PC-9 (cell line): ENCODE measurements around the gene PHEX. TPM values are rescaled to one million over a fixed set of nuclear protein-coding genes. Genes with fewer than 3 reads are reported as not detected.

Experiments used
- BruUV-seq: library from RNA; stranded (reverse); fragments of 400-500 nt; replicated peaks from 2 replicates; lab custom pipeline; 2021; lab: Mats Ljungman, UMichigan
- CTCF ChIA-PET: fragments of 300-600 bp; sonication (Branson Sonifier 250); formaldehyde crosslinking; loops from one replicate; lab custom pipeline; 2022; ENCODE audit warnings: antibody characterized with exemption; lab: Charles Lee
- POLR2A ChIA-PET: fragments of 300-600 bp; sonication (Branson Sonifier 250); formaldehyde crosslinking; loops from one replicate; lab custom pipeline; 2022; ENCODE audit warnings: antibody characterized with exemption; ENCODE audit not compliant: unreplicated experiment; lab: Charles Lee
- DNase-seq, 2 experiments: peaks; one replicate each; pipeline versions ENCODE4 v3.0.0 to v3.0.0-alpha.2; 2015 to 2022; ENCODE audit warnings: mixed read lengths in 1 of 2
- H2AFZ ChIP-seq: fragments of 200-600 bp; sonication (generic); 2 replicates; pipeline ENCODE4 v1.8.1; 2017; ENCODE audit warnings: antibody characterized with exemption
- H3F3A ChIP-seq: fragments of 200-600 bp; sonication (generic); 2 replicates; pipeline ENCODE4 v1.8.1; 2017; ENCODE audit warnings: antibody characterized with exemption, mild to moderate bottlenecking, low read depth; ENCODE audit not compliant: insufficient read depth
- H3K27ac ChIP-seq: fragments of 200-600 bp; sonication (generic); 2 replicates; pipeline ENCODE4 v1.6.1; 2016; ENCODE audit warnings: mixed run types
- H3K27me3 ChIP-seq: fragments of 200-600 bp; sonication (generic); 2 replicates; pipeline ENCODE4 v1.6.1; 2016; ENCODE audit warnings: low read depth, mixed run types; ENCODE audit not compliant: insufficient read depth
- H3K36me3 ChIP-seq: fragments of 200-600 bp; sonication (generic); 2 replicates; pipeline ENCODE4 v1.6.1; 2016; ENCODE audit warnings: low read depth, mixed run types
- H3K4me1 ChIP-seq: fragments of 200-600 bp; sonication (generic); replicated peaks from 2 replicates; pipeline ENCODE4 v1.6.1; 2016; ENCODE audit warnings: mixed run types; ENCODE audit not compliant: insufficient read depth
- H3K4me2 ChIP-seq: fragments of 200-600 bp; sonication (generic); 2 replicates; pipeline ENCODE4 v1.6.1; 2017; ENCODE audit warnings: mixed run types
- H3K4me3 ChIP-seq: fragments of 200-600 bp; sonication (generic); 2 replicates; pipeline ENCODE4 v1.6.1; 2016; ENCODE audit warnings: mixed run types
- H3K79me2 ChIP-seq: fragments of 200-600 bp; sonication (generic); 2 replicates; pipeline ENCODE4 v1.6.1; 2017; ENCODE audit warnings: low read depth, mixed run types
- H3K9me2 ChIP-seq: fragments of 200-600 bp; sonication (generic); 2 replicates; pipeline ENCODE4 v1.8.1; 2017; ENCODE audit warnings: mild to moderate bottlenecking; ENCODE audit not compliant: insufficient read depth
- H3K9me3 ChIP-seq: fragments of 200-600 bp; sonication (generic); 2 replicates; pipeline ENCODE4 v1.8.1; 2016; ENCODE audit warnings: low read depth; ENCODE audit not compliant: insufficient read depth
- H4K20me1 ChIP-seq: fragments of 200-600 bp; sonication (generic); 2 replicates; pipeline ENCODE4 v1.8.1; 2017; ENCODE audit not compliant: insufficient read depth
- CTCF ChIP-seq: fragments of 200-600 bp; sonication (generic); conservative IDR thresholded peaks from 2 replicates; pipeline ENCODE4 v1.6.1; 2017; ENCODE audit warnings: mixed run types, antibody characterized with exemption, mild to moderate bottlenecking, moderate library complexity
- EZH2 ChIP-seq: fragments of 200-600 bp; sonication (generic); IDR thresholded peaks from 2 replicates; pipeline ENCODE4 v1.8.0; 2017; ENCODE audit warnings: antibody characterized with exemption, low read depth
- intact Hi-C: fragments of 100-400 bp; cut with micrococcal nuclease; formaldehyde crosslinking; loops from one replicate; pipeline ENCODE4 v1.10.0; 2022; ENCODE audit not compliant: unreplicated experiment
- total RNA-seq: library from RNA; stranded (reverse); gene quantifications from 2 replicates; pipeline ENCODE4 v1.2.3, GENCODE V29; 2021

PHEX gene
- total RNA-seq, 1 experiment from 2014 or later, result 3.5 TPM

- no TSS peak for BruUV-seq
- Histone ChIP-seq H2AFZ (no peak overlapping the region), H3K9me2 (no peaks in the 10 kb centered on the region), H3K79me2 (no peaks in the 10 kb centered on the region), H3K4me2 (no peak overlapping the region), H4K20me1 (no peaks in the 10 kb centered on the region), H3F3A (peaks cover 6% of the 10 kb centered on the region; the same call in 1 of the 2 replicates), H3K4me3 (no peak overlapping the region), H3K27me3 (no peaks in the 10 kb centered on the region), H3K27ac (no peak overlapping the region), H3K4me1 (peaks cover 5% of the 10 kb centered on the region; the same call in 1 of the 2 replicates), H3K9me3 (no peaks in the 10 kb centered on the region), H3K36me3 (peaks cover 6% of the 10 kb centered on the region; the same call in 1 of the 2 replicates)
- intact Hi-C loops, result no loop called here
- no peak for DNase-seq
- ChIA-PET CTCF (no interaction called here), POLR2A (no interaction called here)
- no peak for TF ChIP-seq CTCF
- no peak for TF ChIP-seq EZH2
Measured at GRCh38 chrX:21989384-21989783, 42.7 kb upstream of the PHEX start.

- intact Hi-C loops, result no loop called here
- no peak overlapping the region for H2AFZ ChIP-seq
- POLR2A ChIA-PET, result interaction anchor here (0.6 kb wide), 1 partner anchor 44 kb away, joined by 4 read pairs; no protein-coding TSS in a partner anchor
- no peak overlapping the region for H3K27ac ChIP-seq
- no peak overlapping the region for H3K4me2 ChIP-seq
- no peaks in the 10 kb centered on the region for H3K9me3 ChIP-seq
- CTCF ChIA-PET, result no interaction called here
- no peaks in the 10 kb centered on the region for H3K9me2 ChIP-seq
- no peak overlapping the region for H3K4me3 ChIP-seq
- no peaks in the 10 kb centered on the region for H3K79me2 ChIP-seq
- DNase-seq, result no peak
- BruUV-seq, result no TSS peak
- no peaks in the 10 kb centered on the region for H4K20me1 ChIP-seq
- peaks cover 6% of the 10 kb centered on the region; the same call in 1 of the 2 replicates for H3K36me3 ChIP-seq
- no peaks in the 10 kb centered on the region for H3K27me3 ChIP-seq
- 0 out of 2 replicates have a peak, but pooled peaks cover under 1% of the 10 kb centered on the region for H3F3A ChIP-seq
- peaks cover 5% of the 10 kb centered on the region; the same call in 1 of the 2 replicates for H3K4me1 ChIP-seq
- TF ChIP-seq CTCF, result no peak
- no peak for TF ChIP-seq EZH2
Measured at GRCh38 chrX:21990832-21991231, 41.3 kb upstream of the PHEX start.

- H3K9me2 ChIP-seq, result no peaks in the 10 kb centered on the region
- H2AFZ ChIP-seq, result no peak overlapping the region
- no peaks in the 10 kb centered on the region for H3K27me3 ChIP-seq
- peaks cover 5% of the 10 kb centered on the region; the same call in 1 of the 2 replicates for H3K4me1 ChIP-seq
- TF ChIP-seq CTCF (no peak), EZH2 (no peak)
- intact Hi-C loops, result no loop called here
- no peak for DNase-seq
- 0 out of 2 replicates have a peak, but pooled peaks cover 4% of the 10 kb centered on the region for H3F3A ChIP-seq
- peaks cover 6% of the 10 kb centered on the region; the same call in 1 of the 2 replicates for H3K36me3 ChIP-seq
- ChIA-PET POLR2A (interaction anchor here (0.6 kb wide), 1 partner anchor 45 kb away, joined by 4 read pairs; no protein-coding TSS in a partner anchor), CTCF (no interaction called here)
- no peaks in the 10 kb centered on the region for H3K9me3 ChIP-seq
- no peaks in the 10 kb centered on the region for H3K79me2 ChIP-seq
- BruUV-seq, result no TSS peak
- H3K4me2 ChIP-seq, result no peak overlapping the region
- no peaks in the 10 kb centered on the region for H4K20me1 ChIP-seq
- H3K4me3 ChIP-seq, result no peak overlapping the region
- H3K27ac ChIP-seq, result no peak overlapping the region
Measured at GRCh38 chrX:21991504-21991903, 40.6 kb upstream of the PHEX start.
